ENCODE data around the gene CD300H.

Gene CD300H

GRCh38 chr17:74547736-74548135 is 19.6 kb downstream of the CD300H start:
- DNase-seq: no peak

GRCh38 chr17:74547264-74547663 is 20.0 kb downstream of the CD300H start:
- DNase-seq: no peak

GRCh38 chr17:74546586-74546985 is 20.7 kb downstream of the CD300H start:
- no peak for DNase-seq

- no peak for DNase-seq
Observed at GRCh38 chr17:74545843-74546230, 21.5 kb downstream of the CD300H start, which contains the start of gene CD300C. TSS of gene CD300C (minus strand) at chr17:74546115. CDS start at chr17:74545782, 333 bp downstream.

GRCh38 chr17:74544991-74545842 is 22.1 kb downstream of the CD300H start:
- DNase-seq: no peak

- no peak for DNase-seq
Observed at GRCh38 chr17:74543891-74544760, 23.2 kb downstream of the CD300H start.

GRCh38 chr17:74543406-74543805 is 23.9 kb downstream of the CD300H start:
- DNase-seq: no peak

GRCh38 chr17:74542727-74543383 is 24.5 kb downstream of the CD300H start:
- no peak for DNase-seq

GRCh38 chr17:74542166-74542565 is 25.1 kb downstream of the CD300H start:
- DNase-seq: no peak

- no peak for DNase-seq
Observed at GRCh38 chr17:74541176-74542111, 25.9 kb downstream of the CD300H start.

- DNase-seq: no peak
Observed at GRCh38 chr17:74539281-74539820, 28.0 kb downstream of the CD300H start.

GRCh38 chr17:74536890-74537289 is 30.4 kb downstream of the CD300H start:
- no peak for DNase-seq

DNA sequence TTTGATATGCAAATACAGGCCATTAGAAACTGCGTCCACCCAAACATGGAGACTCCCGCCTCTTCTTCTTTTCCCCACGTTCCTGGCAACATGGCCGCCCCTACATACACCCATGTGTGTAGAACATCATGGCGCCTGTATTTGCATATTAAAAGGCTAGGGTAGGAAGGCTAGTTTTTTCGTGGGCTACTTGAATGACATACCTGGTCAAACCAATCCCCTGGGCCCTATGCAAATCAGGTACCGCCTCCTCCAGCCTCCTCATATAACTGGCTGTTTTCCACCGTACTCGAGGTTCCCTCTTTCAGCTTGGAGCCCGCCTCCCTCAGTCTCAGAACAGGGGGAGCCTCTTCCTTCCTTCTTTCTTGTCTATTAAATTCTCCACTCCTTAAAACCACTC is 35.2 kb downstream of the CD300H start:
- DNase-seq: peak; percentile 27

DNA sequence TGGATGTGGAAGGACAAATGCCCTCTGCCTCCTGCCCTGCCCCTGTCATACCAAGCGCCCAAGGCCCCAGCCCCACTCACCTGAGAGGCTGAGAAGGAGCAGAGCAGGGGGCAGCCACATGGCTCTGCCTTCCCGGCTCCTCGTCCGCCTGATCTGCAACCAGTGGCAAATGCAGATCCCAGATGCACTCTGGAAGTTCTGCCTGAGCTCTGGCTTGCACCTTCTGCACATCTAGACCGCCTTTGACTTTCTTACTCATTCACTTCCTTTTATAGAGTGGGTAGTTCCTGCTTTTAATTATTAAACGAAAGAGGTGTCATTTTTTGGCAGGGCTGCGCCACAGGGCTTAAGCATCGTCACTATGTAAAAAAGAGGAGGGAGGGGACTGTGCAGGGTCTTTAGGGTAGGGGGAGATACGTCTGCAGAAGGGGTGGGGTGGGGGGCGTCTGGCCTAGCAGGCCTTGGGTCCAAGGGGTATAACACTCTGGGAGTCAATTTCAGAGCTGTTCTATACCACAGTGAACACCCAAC is 36.0 kb downstream of the CD300H start, which contains the start of gene CD300LB:
Gene CD300LB (minus strand): TSS at position 245 of the 531 bp plus-strand sequence. CDS start 125 bp downstream, at position 120.
- no peak for DNase-seq

DNA sequence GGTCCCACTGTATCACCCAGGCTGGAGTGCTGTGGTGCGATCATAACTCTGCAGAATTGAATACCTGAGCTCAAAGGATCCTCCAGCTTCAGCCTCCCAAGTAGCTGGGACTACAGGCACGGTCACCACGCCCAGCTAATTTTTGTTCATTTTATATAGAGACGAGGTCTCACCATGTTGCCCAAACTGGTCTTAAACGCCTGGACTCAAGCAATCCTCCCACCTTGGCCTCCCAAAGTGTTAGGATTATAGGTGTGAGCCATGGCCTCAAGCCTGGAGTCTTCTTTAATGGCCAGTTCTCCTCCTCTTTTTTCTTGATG is 36.5 kb downstream of the CD300H start:
- no peak for DNase-seq

GRCh38 chr17:74529243-74529642 is 38.1 kb downstream of the CD300H start:
- DNase-seq: no peak

DNA sequence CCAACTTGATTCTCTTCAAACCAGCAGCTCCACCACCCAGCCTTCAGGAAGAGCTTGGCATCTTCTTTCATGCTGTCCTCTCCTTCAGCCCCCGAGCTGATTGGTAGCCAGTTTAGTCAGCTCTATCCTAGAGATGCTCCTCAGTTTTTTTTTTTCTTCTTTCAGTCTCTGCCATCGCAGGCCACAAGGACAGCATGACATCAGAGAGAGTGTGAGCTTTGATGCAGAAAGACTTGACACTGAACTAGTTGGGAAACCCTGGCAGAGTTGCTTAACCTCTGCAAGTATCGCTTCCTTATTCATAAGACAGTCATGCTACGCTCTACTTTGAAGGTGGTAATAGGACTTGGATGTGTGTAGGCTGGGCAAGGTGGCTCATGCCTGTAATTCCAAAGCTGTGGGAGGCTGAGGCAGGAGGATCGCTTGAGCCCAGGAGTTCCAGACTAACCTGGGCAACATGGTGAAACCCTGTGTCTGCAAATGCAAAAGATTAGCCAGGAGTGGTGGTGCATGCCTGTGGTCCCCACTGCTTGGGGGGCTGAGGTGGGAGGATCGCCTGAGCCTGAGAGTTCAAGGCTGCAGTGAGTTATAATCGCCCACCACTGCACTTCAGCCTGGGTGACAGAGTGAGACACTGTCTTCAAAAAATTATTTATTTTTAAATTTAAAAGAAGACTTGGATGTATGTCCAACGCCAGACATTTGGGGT is 38.7 kb downstream of the CD300H start:
- DNase-seq: no peak

- DNase-seq: no peak
Observed at GRCh38 chr17:74527756-74528155, 39.6 kb downstream of the CD300H start.

- DNase-seq: no peak
Observed at GRCh38 chr17:74527081-74527480, 40.2 kb downstream of the CD300H start.

DNA sequence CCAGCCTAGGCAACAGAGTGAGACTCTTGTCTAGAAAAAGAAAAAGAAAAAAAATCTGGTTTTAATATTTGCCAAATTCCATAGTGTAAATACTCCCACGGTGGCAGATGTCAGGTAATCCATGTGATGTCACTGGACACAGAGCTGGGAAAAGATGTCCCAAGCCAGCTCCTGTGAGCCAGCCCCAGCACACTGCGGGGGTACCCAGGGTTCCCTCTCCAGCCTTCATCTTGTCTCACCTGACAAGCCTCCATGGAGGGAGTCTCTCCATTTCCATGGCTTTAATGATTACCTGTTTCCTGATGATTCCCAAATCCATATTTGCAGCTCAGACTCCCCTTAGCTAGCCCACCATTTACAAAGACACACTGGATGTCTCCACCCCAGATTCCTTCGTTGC is 40.6 kb downstream of the CD300H start:
- no peak for DNase-seq

- no peak for DNase-seq
Observed at GRCh38 chr17:74525781-74526288, 41.5 kb downstream of the CD300H start.
